GM19455 (cell line): ENCODE results near the gene NEDD9.

Experiments
- ATAC-seq: cut with Tn5 transposase; IDR thresholded peaks from one replicate; pipeline ENCODE4 v1.9.1; 2021; ENCODE audit not compliant: unreplicated experiment

NEDD9 gene

DNA sequence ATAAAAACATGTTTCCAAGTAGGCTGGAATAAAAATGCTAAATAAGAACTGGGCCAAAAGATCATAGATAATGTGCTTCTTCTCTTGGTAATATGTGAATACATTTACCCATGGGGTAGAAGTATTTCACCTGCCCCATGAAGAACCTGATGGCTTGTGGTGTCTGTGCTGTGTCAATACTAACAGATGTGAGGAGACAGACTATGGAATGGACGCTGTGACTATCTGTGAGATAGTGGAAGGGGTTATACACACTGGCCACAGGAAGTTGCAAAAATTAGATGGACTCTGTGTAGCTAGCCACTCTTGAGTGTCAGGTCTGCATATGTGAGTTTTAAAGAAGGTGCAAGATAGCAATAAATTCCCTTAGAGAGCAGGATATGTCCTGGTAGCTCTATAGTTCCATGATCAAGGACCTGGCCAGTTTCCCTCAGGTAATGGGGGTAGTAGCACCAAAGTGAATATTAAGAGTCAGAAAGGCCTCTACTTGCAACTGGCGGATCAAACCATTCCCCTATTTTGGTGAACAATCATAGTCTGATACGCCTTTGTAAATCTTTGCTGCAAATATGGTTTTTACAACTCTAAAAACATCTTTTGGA, 48.6 kb downstream of the NEDD9 start:
- no peak for ATAC-seq

DNA sequence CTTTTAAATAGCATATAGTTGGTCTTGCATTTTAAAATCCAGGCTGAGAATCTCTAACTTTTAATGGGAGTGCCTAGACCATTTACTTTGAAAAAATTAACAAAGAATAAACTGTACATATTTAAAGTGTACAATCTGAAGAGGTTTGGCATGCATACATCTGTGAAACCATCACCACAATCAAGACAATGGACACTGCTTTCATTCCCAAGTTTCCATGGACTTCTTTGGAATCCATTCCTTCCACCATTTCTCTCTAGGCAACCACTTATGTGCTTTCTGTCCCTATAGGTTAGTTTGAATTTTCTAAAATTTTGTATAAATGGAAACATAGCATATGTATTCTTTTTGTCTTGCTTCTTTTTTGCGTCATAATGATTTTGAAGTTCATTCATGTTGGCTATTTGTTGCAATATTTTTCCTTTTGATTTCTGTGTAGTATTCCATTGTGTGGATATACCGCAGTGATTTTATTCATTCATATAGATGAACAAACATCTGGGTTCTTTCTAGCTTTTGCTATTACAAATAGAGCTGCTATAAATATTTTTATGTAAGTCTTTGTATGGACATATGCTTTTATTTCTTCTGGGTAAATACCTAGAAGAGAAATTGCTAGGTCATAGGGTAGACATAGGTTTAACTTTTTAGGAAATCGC, 50.9 kb downstream of the NEDD9 start:
- ATAC-seq: no peak

- ATAC-seq: no peak
These were observed 52.9 kb downstream of the NEDD9 start for GRCh38 chr6:11179419-11180202.

GRCh38 chr6:11179088-11179418, 53.4 kb downstream of the NEDD9 start:
- ATAC-seq: no peak

- ATAC-seq: no peak
These were observed 55.2 kb downstream of the NEDD9 start for GRCh38 chr6:11177271-11177670.

DNA sequence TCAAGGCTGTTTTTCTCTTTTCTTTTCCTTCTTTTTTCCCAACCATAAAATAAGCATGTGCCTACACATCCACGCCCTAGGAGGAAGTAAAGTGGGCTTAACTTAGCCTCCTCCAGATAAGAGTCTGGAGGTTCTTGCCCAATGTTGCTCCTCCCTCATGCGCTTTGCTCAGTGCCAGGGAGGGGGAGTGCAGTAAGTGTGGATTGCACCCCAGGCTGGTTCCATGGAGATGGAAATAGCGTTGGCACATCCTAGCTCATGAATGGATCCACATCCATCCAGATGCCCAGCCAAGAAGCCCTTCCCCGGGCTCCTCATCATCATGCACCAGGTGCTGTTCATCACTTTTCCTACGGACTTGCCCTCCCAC, 58.2 kb downstream of the NEDD9 start:
- ATAC-seq: no peak

- no peak for ATAC-seq
These were observed 59.8 kb downstream of the NEDD9 start for GRCh38 chr6:11172501-11173327.

DNA sequence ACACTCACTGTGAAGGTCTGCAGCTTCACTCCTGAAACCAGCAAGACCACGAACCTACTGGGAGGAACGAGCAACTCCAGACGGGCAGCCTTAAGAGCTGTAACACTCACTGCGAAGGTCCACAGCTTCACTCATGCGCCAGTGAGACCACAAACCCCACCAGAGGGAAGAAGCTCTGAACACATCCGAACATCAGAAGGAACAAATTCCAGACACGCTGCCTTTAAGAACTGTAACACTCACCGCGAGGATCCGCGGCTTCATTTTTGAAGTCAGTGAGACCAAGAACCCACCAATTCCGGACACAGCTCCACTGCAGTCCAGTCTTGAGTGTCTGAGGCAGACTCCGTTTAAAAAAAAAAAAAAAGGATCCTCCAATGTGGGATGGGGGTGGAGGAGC, 60.5 kb downstream of the NEDD9 start:
- no peak for ATAC-seq

GRCh38 chr6:11168091-11168635, 64.3 kb downstream of the NEDD9 start:
- no peak for ATAC-seq

- no peak for ATAC-seq
These were observed 65.5 kb downstream of the NEDD9 start for GRCh38 chr6:11166948-11167347.

DNA sequence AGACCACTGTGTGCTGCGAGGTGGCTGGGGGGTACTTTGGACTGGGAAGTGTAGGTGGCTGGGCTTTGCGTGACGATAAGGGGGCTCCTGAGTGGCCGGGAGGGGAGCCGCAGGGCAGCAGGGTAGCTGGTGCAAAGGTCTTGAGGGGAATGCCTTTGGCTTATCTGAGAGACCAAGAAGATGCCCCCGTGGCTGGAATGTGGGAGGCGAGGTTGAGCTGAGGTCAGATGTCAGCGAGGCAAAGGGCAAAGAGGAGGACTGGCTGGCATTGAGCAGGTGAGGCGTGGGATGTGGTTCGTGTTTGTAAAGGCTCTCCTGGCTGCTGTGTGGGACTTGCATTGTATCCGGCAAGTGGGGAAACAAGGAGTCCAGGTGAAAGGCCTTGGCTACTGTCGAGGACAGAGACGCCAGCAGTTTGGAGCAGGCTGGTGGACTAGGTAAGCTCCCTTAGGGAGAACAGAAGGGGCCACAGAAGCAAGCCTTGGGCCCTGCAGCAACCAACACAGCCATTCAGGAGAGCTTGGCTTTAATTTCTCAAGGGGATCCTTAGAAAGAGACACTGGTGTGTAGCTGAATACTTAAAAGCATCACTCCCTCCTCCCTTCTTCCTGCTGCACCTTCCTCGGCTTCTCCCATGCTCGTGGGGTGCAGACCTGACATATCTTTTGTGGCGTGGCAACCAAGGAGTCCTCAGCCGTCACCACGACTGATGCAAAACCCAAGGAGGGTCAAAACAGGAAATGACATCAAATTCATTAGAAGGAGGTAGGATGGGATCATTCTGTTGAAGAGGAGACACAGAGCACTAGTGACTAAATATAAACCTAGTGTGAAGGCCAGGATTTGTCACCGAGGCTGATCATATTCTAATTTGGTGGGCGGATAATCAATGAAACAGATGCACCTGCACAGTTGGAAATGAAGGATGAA, 67.5 kb downstream of the NEDD9 start:
- no peak for ATAC-seq

GRCh38 chr6:11163932-11164331, 68.5 kb downstream of the NEDD9 start:
- no peak for ATAC-seq

GRCh38 chr6:11162262-11162661, 70.2 kb downstream of the NEDD9 start:
- no peak for ATAC-seq

- no peak for ATAC-seq
These were observed 71.2 kb downstream of the NEDD9 start for GRCh38 chr6:11161031-11161956.

DNA sequence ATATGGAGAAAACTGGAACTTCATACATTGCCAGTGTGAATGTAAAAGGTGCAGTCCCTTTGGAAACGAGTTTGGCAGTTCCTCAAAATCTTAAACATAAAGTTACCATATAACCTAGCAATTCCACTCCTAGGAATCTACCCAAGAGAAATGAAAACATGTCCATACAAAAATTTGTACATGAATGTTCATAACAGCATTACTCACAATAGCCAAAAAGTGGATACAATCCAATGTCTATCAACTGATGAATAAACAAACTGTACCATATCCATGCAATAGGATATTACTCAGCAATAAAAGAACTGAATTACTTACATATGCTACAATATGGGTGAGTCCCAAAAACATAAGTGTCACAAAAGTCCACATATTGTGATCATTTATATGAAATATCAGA, 72.3 kb downstream of the NEDD9 start:
- no peak for ATAC-seq

DNA sequence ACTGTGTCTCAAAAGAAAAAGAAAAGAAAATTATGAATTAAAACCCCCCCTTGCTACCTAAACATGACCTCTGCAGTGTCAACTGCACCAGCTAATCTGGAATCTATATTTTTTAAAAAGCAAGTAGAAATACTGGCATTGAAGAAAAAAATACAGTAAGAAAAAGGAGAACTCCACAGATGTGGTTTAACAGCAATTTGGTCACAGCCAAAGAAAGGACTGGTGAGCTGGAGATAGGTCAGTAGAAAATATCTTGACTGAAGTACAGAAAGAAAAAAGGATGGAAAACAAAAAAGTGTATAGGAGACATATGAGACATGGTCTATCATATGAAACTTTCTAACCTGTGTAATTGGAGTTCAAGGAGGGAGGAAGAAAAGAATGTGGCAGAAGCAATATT, 76.9 kb downstream of the NEDD9 start:
- ATAC-seq: no peak

GRCh38 chr6:11153447-11153846, 79.0 kb downstream of the NEDD9 start:
- no peak for ATAC-seq

DNA sequence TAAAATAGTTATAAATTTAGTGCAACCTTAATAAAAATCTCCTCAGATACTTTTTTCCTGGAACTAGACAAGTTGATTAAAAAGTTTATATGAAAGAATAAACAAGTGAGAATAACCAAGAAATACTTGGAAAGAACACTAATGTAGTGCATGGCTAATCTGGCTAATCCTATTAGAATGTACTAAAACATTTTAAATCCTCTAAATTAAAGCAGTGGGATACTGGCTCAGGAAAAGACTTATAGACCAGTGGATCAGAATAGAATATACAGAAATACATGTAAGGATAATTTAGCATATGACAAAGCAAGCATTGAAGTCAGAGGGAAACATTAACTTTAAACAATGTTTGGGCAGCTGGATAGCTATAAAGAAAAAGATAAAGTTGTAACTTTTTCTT, 79.9 kb downstream of the NEDD9 start:
- ATAC-seq: no peak

DNA sequence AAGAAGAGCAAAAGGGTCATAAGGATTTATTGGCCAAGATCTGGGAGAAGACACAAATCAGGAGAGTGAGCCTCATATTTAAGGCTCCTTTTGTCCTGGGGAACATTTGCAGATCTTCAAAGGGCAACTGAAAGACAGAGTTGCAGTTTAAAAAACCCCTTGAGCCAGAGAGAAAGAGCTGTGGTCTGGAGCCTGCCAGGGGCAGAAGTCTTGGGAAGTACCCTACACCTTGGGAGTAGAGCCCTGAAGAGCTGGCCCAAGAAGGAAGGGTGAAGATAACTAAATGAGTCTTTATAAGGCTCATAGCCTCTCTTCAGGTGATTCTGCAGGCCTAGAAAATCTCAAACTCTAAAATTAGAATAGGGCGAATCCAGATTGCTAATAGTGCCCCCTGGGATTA, 81.0 kb downstream of the NEDD9 start:
- no peak for ATAC-seq
